Esophagus squamous epithelium (tissue), 4 donors: ENCODE results near the gene ITCH.

ENCODE experiments used
- CTCF ChIP-seq, 6 experiments: fragments of 450-650 bp in 4 of 6; fragments of 200-600 bp in 2 of 6; sonication (generic) in 2 of 6; IDR thresholded peaks; one replicate each; pipeline ENCODE4 v1.5.1; 2016 to 2019; ENCODE audit warnings: antibody characterized with exemption in 6 of 6, mild to moderate bottlenecking in 4 of 6, moderate library complexity in 4 of 6
- POLR2A ChIP-seq, 4 donors: fragments of 450-650 bp; IDR thresholded peaks; one replicate each; pipeline ENCODE4 v1.6.1; 2017; ENCODE audit warnings: antibody characterized with exemption in 4 of 4, mild to moderate bottlenecking in 4 of 4, moderate library complexity in 3 of 4

- TF ChIP-seq POLR2A (IDR thresholded peaks at IDR 0.05): no peak
- no peak for TF ChIP-seq CTCF (IDR thresholded peaks at IDR 0.05)
These were observed 7.0 kb downstream of the ITCH start for GRCh38 chr20:34370062-34370461.
